Ishikawa (cell line): ENCODE results near the gene BAZ2B.

Source experiments
- CEBPB ChIP-seq: IDR thresholded peaks from 2 replicates; pipeline ENCODE4 v1.6.1; 2012
- CREB1 ChIP-seq: IDR thresholded peaks from 2 replicates; pipeline ENCODE4 v1.6.1; 2012; ENCODE audit warnings: low read depth
- EGR1 ChIP-seq: IDR thresholded peaks from 2 replicates; pipeline ENCODE4 v1.6.1; 2012
- EP300 ChIP-seq: IDR thresholded peaks from 2 replicates; pipeline ENCODE4 v1.6.1; 2012; ENCODE audit warnings: borderline replicate concordance
- FOXM1 ChIP-seq: IDR thresholded peaks from 2 replicates; pipeline ENCODE4 v1.6.1; 2012; ENCODE audit warnings: low read depth, borderline replicate concordance
- MAX ChIP-seq: IDR thresholded peaks from 2 replicates; pipeline ENCODE4 v1.6.1; 2012
- NFIC ChIP-seq: IDR thresholded peaks from 2 replicates; pipeline ENCODE4 v1.6.1; 2012
- RAD21 ChIP-seq: IDR thresholded peaks from 2 replicates; pipeline ENCODE4 v1.6.1; 2012; ENCODE audit warnings: low read depth
- REST ChIP-seq: IDR thresholded peaks from 2 replicates; pipeline ENCODE4 v1.6.1; 2012; ENCODE audit warnings: low read depth, mild to moderate bottlenecking
- TAF1 ChIP-seq: IDR thresholded peaks from 2 replicates; pipeline ENCODE4 v1.6.1; 2012; ENCODE audit warnings: low read depth, mild to moderate bottlenecking
- TCF12 ChIP-seq: IDR thresholded peaks from 2 replicates; pipeline ENCODE4 v1.6.1; 2012; ENCODE audit warnings: low read depth
- TEAD4 ChIP-seq: IDR thresholded peaks from 2 replicates; pipeline ENCODE4 v1.6.1; 2012
- YY1 ChIP-seq: IDR thresholded peaks from 2 replicates; pipeline ENCODE4 v1.6.1; 2012; ENCODE audit warnings: low read depth
- ZBTB7A ChIP-seq: IDR thresholded peaks from 2 replicates; pipeline ENCODE4 v1.6.1; 2012; ENCODE audit warnings: low read depth

- TF ChIP-seq YY1 (no peak), EP300 (no peak), REST (no peak), CEBPB (no peak), ZBTB7A (no peak), NFIC (no peak), RAD21 (no peak), FOXM1 (no peak), MAX (no peak), TEAD4 (no peak), CREB1 (no peak), TCF12 (no peak), TAF1 (no peak), EGR1 (no peak)
Observed at GRCh38 chr2:159375241-159375640, 241.1 kb downstream of the BAZ2B start.
